ENCODE results near the gene AJAP1. TPM values are rescaled to one million over a fixed set of nuclear protein-coding genes. Genes with fewer than 3 reads are reported as not detected.

Gene AJAP1
- total and polyA plus RNA-seq, 2 of the 13 experiments (the other 11 are each of a cell fraction or from before 2014, with no cell fraction given): not detected

DNA sequence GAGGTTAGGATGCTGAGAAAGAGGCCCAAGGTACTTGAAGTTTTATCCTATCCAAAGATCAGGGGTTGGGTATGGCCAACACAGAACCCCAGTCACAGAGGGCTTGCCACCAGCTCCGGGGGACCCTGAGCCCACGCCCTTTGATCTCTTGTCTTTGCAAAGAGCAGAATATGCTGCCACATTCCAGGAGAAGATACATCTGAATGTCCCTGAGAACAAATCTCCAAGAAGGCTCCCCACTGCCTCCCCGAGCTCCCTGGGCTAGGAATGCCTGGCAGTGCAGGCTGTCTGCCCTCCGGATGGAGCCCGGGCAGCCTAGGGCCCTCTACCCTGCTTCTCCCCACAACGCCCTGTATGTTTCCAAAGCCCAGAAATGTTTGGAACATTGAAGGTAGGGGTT, 49.2 kb downstream of the AJAP1 start:
- Histone ChIP-seq H3K27me3 (ENCODE audit: control insufficient read depth in 1 of 2, insufficient read depth in 2 of 2, low read length in 2 of 2) (no peaks in the 10 kb centered on the region; a peak in 1 of 5 replicates), H3K4me1 (ENCODE audit: insufficient read depth, low read length) (no peaks in the 10 kb centered on the region), H3K9ac (ENCODE audit: insufficient read depth, low read depth, low read length) (no peak overlapping the region), H3K4me3 (replicated peaks in 1 of 3; ENCODE audit: insufficient read depth in 1 of 3, low read depth in 2 of 3, low read length in 3 of 3) (no peak overlapping the region), H3K79me2 (ENCODE audit: insufficient read depth, low read length) (no peaks in the 10 kb centered on the region), H3K4me2 (ENCODE audit: low read depth, low read length) (no peak overlapping the region), H2AFZ (ENCODE audit: low read length) (no peak overlapping the region), H3K36me3 (replicated peaks in 1 of 2; ENCODE audit: control insufficient read depth in 1 of 2, insufficient read depth in 2 of 2, low read length in 2 of 2) (no peaks in the 10 kb centered on the region), H3K27ac (ENCODE audit: extremely low read length, insufficient read depth, low read length) (no peak overlapping the region), H3K9me3 (ENCODE audit: low read length) (no peaks in the 10 kb centered on the region), H4K20me1 (ENCODE audit: insufficient read depth, low read length) (no peaks in the 10 kb centered on the region)
- intact Hi-C loops (cut with micrococcal nuclease; ENCODE audit: unreplicated experiment) (no loop called here), in situ Hi-C loops (cut with HindIII; ENCODE audit: extremely low pct_ligation_motif_present, low pct_unique_long_range_greater_than_20kb) (no loop called here)
- BruUV-seq (replicated peaks): no TSS peak
- ATAC-seq: no peak
- FAIRE-seq: no peak
- WGBS (ENCODE audit: low lambda C conversion rate): 64% methylated on average over 4 of the region's 6 CpGs
- CTCF ChIA-PET (ENCODE audit: low intra/inter-chr PET ratio, low total read pairs): no interaction called here
- POLR2A ChIA-PET: no interaction called here
- DNase-seq (ENCODE audit: low spot score): no peak
- TF ChIP-seq DPF2 (CRISPR knock-in tag; IDR thresholded peaks at IDR 0.05; ENCODE audit: borderline replicate concordance, low read depth): no peak
- no peak for TF ChIP-seq SAP130 (CRISPR knock-in tag; IDR thresholded peaks at IDR 0.05; ENCODE audit: low read depth)
- TF ChIP-seq REPIN1 (CRISPR knock-in tag; IDR thresholded peaks at IDR 0.05; ENCODE audit: borderline replicate concordance, low read depth): no peak
- TF ChIP-seq, protein P1, sequence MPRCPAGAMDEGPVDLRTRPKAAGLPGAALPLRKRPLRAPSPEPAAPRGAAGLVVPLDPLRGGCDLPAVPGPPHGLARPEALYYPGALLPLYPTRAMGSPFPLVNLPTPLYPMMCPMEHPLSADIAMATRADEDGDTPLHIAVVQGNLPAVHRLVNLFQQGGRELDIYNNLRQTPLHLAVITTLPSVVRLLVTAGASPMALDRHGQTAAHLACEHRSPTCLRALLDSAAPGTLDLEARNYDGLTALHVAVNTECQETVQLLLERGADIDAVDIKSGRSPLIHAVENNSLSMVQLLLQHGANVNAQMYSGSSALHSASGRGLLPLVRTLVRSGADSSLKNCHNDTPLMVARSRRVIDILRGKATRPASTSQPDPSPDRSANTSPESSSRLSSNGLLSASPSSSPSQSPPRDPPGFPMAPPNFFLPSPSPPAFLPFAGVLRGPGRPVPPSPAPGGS (CRISPR knock-in tag; IDR thresholded peaks at IDR 0.05): no peak
- TF ChIP-seq ZNF615 (CRISPR knock-in tag; IDR thresholded peaks at IDR 0.05; ENCODE audit: borderline replicate concordance): no peak
- no peak for TF ChIP-seq ZNF292 (CRISPR knock-in tag; IDR thresholded peaks at IDR 0.05; ENCODE audit: borderline replicate concordance, low read depth)
- TF ChIP-seq YEATS4 (CRISPR knock-in tag; IDR thresholded peaks at IDR 0.05; ENCODE audit: borderline replicate concordance): no peak
- no peak for TF ChIP-seq CENPX (CRISPR knock-in tag; IDR thresholded peaks at IDR 0.05)
- no peak for TF ChIP-seq TCF12 (IDR thresholded peaks at IDR 0.05)
- TF ChIP-seq TCF12 (CRISPR knock-in tag; IDR thresholded peaks at IDR 0.05): no peak
- TF ChIP-seq JUNB (CRISPR knock-in tag; IDR thresholded peaks at IDR 0.05; ENCODE audit: borderline replicate concordance): no peak
- no peak for TF ChIP-seq KDM5B (CRISPR knock-in tag; IDR thresholded peaks at IDR 0.05; ENCODE audit: borderline replicate concordance)
- TF ChIP-seq ZNF432 (CRISPR knock-in tag; IDR thresholded peaks at IDR 0.05; ENCODE audit: borderline replicate concordance): no peak
- TF ChIP-seq, protein P2, sequence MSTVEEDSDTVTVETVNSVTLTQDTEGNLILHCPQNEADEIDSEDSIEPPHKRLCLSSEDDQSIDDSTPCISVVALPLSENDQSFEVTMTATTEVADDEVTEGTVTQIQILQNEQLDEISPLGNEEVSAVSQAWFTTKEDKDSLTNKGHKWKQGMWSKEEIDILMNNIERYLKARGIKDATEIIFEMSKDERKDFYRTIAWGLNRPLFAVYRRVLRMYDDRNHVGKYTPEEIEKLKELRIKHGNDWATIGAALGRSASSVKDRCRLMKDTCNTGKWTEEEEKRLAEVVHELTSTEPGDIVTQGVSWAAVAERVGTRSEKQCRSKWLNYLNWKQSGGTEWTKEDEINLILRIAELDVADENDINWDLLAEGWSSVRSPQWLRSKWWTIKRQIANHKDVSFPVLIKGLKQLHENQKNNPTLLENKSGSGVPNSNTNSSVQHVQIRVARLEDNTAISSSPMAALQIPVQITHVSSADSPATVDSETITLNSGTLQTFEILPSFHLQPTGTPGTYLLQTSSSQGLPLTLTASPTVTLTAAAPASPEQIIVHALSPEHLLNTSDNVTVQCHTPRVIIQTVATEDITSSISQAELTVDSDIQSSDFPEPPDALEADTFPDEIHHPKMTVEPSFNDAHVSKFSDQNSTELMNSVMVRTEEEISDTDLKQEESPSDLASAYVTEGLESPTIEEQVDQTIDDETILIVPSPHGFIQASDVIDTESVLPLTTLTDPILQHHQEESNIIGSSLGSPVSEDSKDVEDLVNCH (CRISPR knock-in tag; IDR thresholded peaks at IDR 0.05): no peak
- TF ChIP-seq BORCS8-MEF2B (CRISPR knock-in tag; IDR thresholded peaks at IDR 0.05): no peak
